Epithelial cell of prostate (primary cell): ENCODE measurements around the gene AP1G1.
"Not testable (repeated sequence)": the region's sequence is repeated elsewhere in the genome, so short reads cannot be mapped to it uniquely, and the experiment has no call there.

Experiments
- DNase-seq: peaks from one replicate; pipeline ENCODE4 v3.0.0-alpha.2; 2011; ENCODE audit warnings: low read depth, low spot score
- H3K27ac ChIP-seq: fragments of 450-650 bp; 2 replicates; pipeline ENCODE4 v1.5.1; 2017; ENCODE audit warnings: mild to moderate bottlenecking

The AP1G1 gene

GRCh38 chr16:71808593-71809459 lies at the start of gene AP1G1:
Gene AP1G1 (minus strand): TSS chr16:71808834. CDS start chr16:71789479, 19,355 bp downstream.
- peak; percentile 98 for DNase-seq
- H3K27ac ChIP-seq, result peak within 1 kb of the TSS; percentile 92

GRCh38 chr16:71855937-71856662 lies 47.5 kb upstream of the AP1G1 start:
- DNase-seq, result no peak
- no peak overlapping the region for H3K27ac ChIP-seq

GRCh38 chr16:71854369-71854948 lies 45.8 kb upstream of the AP1G1 start:
- DNase-seq, result no peak
- no peak overlapping the region for H3K27ac ChIP-seq

- no peak for DNase-seq
- no peak overlapping the region for H3K27ac ChIP-seq
These were observed 44.8 kb upstream of the AP1G1 start for GRCh38 chr16:71853413-71853812.

- no peak overlapping the region for H3K27ac ChIP-seq
- DNase-seq, result no peak
These were observed 43.9 kb upstream of the AP1G1 start for GRCh38 chr16:71852561-71852960.

GRCh38 chr16:71852158-71852557 lies 43.5 kb upstream of the AP1G1 start:
- DNase-seq, result no peak
- H3K27ac ChIP-seq, result no peak overlapping the region

- no peak overlapping the region for H3K27ac ChIP-seq
- no peak for DNase-seq
These were observed 43.1 kb upstream of the AP1G1 start for GRCh38 chr16:71851746-71852145.

GRCh38 chr16:71848622-71849021 lies 40.0 kb upstream of the AP1G1 start:
- DNase-seq, result no peak
- no peak overlapping the region for H3K27ac ChIP-seq

GRCh38 chr16:71847096-71847495 lies 38.5 kb upstream of the AP1G1 start:
- no peak for DNase-seq
- no peak overlapping the region for H3K27ac ChIP-seq

- peak overlapping the region; percentile 64 for H3K27ac ChIP-seq
- DNase-seq, result no peak
These were observed 37.8 kb upstream of the AP1G1 start for GRCh38 chr16:71846431-71846830.

- DNase-seq, result peak; percentile 67
- H3K27ac ChIP-seq, result peak within 1 kb of the TSS; percentile 64
These were observed 37.2 kb upstream of the AP1G1 start, which contains the start of gene ATXN1L for GRCh38 chr16:71845639-71846430. Gene ATXN1L (plus strand): TSS chr16:71845976. CDS start chr16:71849741, 3,765 bp downstream.

GRCh38 chr16:71843572-71843971 lies 34.9 kb upstream of the AP1G1 start:
- no peak overlapping the region for H3K27ac ChIP-seq
- no peak for DNase-seq

- no peak for DNase-seq
- H3K27ac ChIP-seq, result no peak overlapping the region
These were observed 31.4 kb upstream of the AP1G1 start for GRCh38 chr16:71840052-71840451.

- no peak for DNase-seq
These were observed 28.5 kb upstream of the AP1G1 start for GRCh38 chr16:71837150-71837549.

GRCh38 chr16:71834291-71834690 lies 25.7 kb upstream of the AP1G1 start:
- no peak overlapping the region for H3K27ac ChIP-seq
- no peak for DNase-seq

More at GRCh38 chr16:71837150-71837549, 28.5 kb upstream of the AP1G1 start:
- H3K27ac ChIP-seq, result no peak overlapping the region

GRCh38 chr16:71832112-71832511 lies 23.5 kb upstream of the AP1G1 start:
- H3K27ac ChIP-seq, result not testable (repeated sequence)

GRCh38 chr16:71831698-71832097 lies 23.1 kb upstream of the AP1G1 start:
- H3K27ac ChIP-seq, DNase-seq: not testable (repeated sequence)

More at GRCh38 chr16:71832112-71832511, 23.5 kb upstream of the AP1G1 start:
- DNase-seq, result not testable (repeated sequence)

GRCh38 chr16:71830359-71830758 lies 21.7 kb upstream of the AP1G1 start:
- DNase-seq, result no peak
- H3K27ac ChIP-seq, result no peak overlapping the region

- no peak for DNase-seq
- no peak overlapping the region for H3K27ac ChIP-seq
These were observed 17.9 kb upstream of the AP1G1 start for GRCh38 chr16:71826533-71827017.

GRCh38 chr16:71817155-71817500 lies 8.5 kb upstream of the AP1G1 start:
- peak overlapping the region; percentile 30 for H3K27ac ChIP-seq
- not testable (repeated sequence) for DNase-seq
